Uterus (tissue), 4 donors: Measurements from ENCODE around the gene MAP2K7. TPM values are rescaled to one million over a fixed set of nuclear protein-coding genes. Genes with fewer than 3 reads are reported as not detected.
A peak's percentile ranks its signal among the peaks of the same experiment; 100 is the strongest.

Experiments
- DNase-seq, 2 donors: peaks; one replicate each; pipeline ENCODE4 v3.0.0-alpha.2; 2019 to 2020
- H3K27ac ChIP-seq, 2 donors: fragments of 200-600 bp; sonication (generic); 1 replicate in 1 of 2; 2 replicates in 1 of 2; pipeline ENCODE4 v1.5.1; 2016 to 2018
- H3K27me3 ChIP-seq, 2 donors: fragments of 200-600 bp; sonication (generic); one replicate each; pipeline ENCODE4 v1.5.1; 2018 to 2019; ENCODE audit warnings: control low read depth in 1 of 2
- H3K36me3 ChIP-seq, 2 donors: fragments of 200-600 bp; sonication (generic); one replicate each; pipeline ENCODE4 v1.5.1; 2019; ENCODE audit warnings: control low read depth in 1 of 2
- H3K4me1 ChIP-seq, 2 donors: fragments of 200-600 bp; sonication (generic); one replicate each; pipeline ENCODE4 v1.5.1; 2018 to 2019; ENCODE audit warnings: control low read depth in 1 of 2
- H3K4me3 ChIP-seq, 2 donors: fragments of 200-600 bp; sonication (generic); 1 replicate in 1 of 2; 2 replicates in 1 of 2; pipeline ENCODE4 v1.5.1; 2018 to 2019; ENCODE audit warnings: mild to moderate bottlenecking in 1 of 2
- H3K9me3 ChIP-seq, 2 donors: fragments of 200-600 bp; sonication (generic); one replicate each; pipeline ENCODE4 v1.5.1; 2019; ENCODE audit warnings: control low read depth in 1 of 2
- POLR2A ChIP-seq, 2 donors: fragments of 450-650 bp; IDR thresholded peaks; one replicate each; pipeline ENCODE4 v1.6.1; 2016; ENCODE audit warnings: antibody characterized with exemption in 2 of 2, mild to moderate bottlenecking in 1 of 2, moderate library complexity in 1 of 2
- intact Hi-C: fragments of 100-400 bp; cut with DNase I; formaldehyde crosslinking; loops from one replicate; pipeline ENCODE4 v1.15.1; 2023; ENCODE audit warnings: low total_unique reads
- total RNA-seq, 4 donors: library from RNA; depleted of rRNA in 3 of 4; stranded (reverse); fragments of >200 nt in 3 of 4; gene quantifications; one replicate each; pipeline versions ENCODE4 v1.1.0 to v1.2.4, GENCODE V29; 2014 to 2023
- TF ChIP-seq, protein P1 (sequence below), 4 experiments: fragments of 200-600 bp in 2 of 4; fragments of 450-650 bp in 2 of 4; sonication (generic) in 2 of 4; IDR thresholded peaks; one replicate each; pipeline ENCODE4 v1.5.1; 2016 to 2019; ENCODE audit warnings: antibody characterized with exemption in 4 of 4, mild to moderate bottlenecking in 2 of 4, moderate library complexity in 1 of 4
- donor health status: DM: yes; HTN: yes; CAD: no.

The MAP2K7 gene
- 10 to 100 TPM in 2 of 4 donors, 1 to 10 TPM in 1, under 1 TPM in 1; 0.59 to 40.2 (median 9.4) TPM for total RNA-seq

DNA sequence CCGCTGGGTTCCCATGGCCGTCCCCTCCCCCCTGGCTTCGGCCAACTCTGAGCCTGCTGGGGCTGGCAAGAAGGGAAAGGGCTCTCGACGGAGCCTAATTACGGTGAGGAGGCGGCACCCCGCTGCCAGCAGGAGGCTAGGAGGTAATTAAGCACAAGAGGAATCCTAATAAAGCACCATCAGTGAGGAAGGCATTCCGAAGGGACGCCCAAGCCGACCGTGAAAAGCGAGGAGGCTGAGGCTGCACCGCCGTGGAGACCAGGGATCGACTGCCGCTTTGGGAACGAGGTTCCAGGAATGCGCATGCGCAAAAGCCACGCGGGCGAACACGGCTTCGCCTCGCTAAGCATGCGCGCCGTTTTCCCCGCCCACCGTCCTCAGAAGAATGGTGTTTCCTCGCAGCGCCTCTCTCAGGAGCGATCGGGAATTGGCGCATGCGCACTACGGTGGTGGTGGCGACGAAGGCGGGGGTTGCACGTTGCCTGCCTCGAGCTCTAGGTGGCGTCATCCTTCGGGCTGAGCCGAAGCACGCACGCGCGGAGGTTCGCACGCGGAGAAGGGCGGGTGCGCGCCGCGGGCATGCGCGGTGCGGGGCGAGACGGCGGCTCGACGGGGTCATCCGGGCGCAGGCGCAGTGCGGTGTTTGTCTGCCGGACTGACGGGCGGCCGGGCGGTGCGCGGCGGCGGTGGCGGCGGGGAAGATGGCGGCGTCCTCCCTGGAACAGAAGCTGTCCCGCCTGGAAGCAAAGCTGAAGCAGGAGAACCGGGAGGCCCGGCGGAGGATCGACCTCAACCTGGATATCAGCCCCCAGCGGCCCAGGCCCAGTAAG is at the start of gene MAP2K7:
MAP2K7 (plus strand) TSS at position 634 of the 830 bp plus-strand sequence; CDS start at position 702, 68 bp downstream.
- TF ChIP-seq POLR2A (IDR thresholded peaks at IDR 0.05) = peak; percentile 67 to 89
- TF ChIP-seq, protein P1, sequence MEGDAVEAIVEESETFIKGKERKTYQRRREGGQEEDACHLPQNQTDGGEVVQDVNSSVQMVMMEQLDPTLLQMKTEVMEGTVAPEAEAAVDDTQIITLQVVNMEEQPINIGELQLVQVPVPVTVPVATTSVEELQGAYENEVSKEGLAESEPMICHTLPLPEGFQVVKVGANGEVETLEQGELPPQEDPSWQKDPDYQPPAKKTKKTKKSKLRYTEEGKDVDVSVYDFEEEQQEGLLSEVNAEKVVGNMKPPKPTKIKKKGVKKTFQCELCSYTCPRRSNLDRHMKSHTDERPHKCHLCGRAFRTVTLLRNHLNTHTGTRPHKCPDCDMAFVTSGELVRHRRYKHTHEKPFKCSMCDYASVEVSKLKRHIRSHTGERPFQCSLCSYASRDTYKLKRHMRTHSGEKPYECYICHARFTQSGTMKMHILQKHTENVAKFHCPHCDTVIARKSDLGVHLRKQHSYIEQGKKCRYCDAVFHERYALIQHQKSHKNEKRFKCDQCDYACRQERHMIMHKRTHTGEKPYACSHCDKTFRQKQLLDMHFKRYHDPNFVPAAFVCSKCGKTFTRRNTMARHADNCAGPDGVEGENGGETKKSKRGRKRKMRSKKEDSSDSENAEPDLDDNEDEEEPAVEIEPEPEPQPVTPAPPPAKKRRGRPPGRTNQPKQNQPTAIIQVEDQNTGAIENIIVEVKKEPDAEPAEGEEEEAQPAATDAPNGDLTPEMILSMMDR (IDR thresholded peaks at IDR 0.05) = peak; percentile 60 to 91 (median 66)
- intact Hi-C loops = no loop called here
- no peaks in the 10 kb centered on the region for H3K27me3 ChIP-seq

GRCh38 chr19:7855426-7856108 is 48.1 kb upstream of the MAP2K7 start:
- intact Hi-C loops = no loop called here
- Histone ChIP-seq H3K4me1 (no peaks in the 10 kb centered on the region), H3K27ac (no peak overlapping the region), H3K4me3 (no peak overlapping the region), H3K27me3 (no peaks in the 10 kb centered on the region), H3K9me3 (no peaks in the 10 kb centered on the region), H3K36me3 (no peaks in the 10 kb centered on the region)
- TF ChIP-seq, protein P1 (IDR thresholded peaks at IDR 0.05) = no peak
- no peak for TF ChIP-seq POLR2A (IDR thresholded peaks at IDR 0.05)
- DNase-seq = no peak

More for the DNA sequence above, at the start of gene MAP2K7:
- peak within 1 kb of the TSS; percentile 57 to 79 for H3K4me3 ChIP-seq
- H3K4me1 ChIP-seq = peaks cover 10 to 14% of the 10 kb centered on the region in 2 donors
- peak within 1 kb of the TSS; percentile 83 to 90 for H3K27ac ChIP-seq
- H3K36me3 ChIP-seq = no peaks in the 10 kb centered on the region
- peak; percentile 100 for DNase-seq
- H3K9me3 ChIP-seq = no peaks in the 10 kb centered on the region

DNA sequence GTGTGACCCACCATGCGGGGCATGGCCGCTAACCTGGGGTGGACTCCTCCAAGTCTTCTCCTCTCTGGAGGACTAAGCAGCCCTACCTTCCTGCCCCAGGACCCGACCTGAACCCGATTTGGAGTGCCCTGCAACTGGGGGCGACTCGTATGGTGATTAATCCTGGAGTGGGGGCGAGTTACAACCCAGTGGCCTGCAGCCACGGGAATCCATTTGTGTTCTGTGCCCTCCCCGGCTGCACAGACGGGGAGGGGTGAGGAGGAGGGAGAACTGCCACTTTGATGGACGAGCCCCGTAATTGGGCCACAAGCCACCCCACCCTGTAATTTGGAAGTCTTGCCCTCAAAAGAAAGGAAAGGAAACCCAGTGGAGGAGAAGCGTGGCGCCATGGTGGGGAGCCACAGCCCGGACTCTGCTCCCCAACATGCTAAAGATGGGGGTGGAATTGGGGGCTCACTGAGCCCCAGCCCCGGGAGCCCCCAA is 47.5 kb upstream of the MAP2K7 start:
- intact Hi-C loops = no loop called here
- Histone ChIP-seq H3K4me3 (no peak overlapping the region), H3K9me3 (no peaks in the 10 kb centered on the region), H3K36me3 (no peaks in the 10 kb centered on the region), H3K27me3 (no peaks in the 10 kb centered on the region), H3K4me1 (no peaks in the 10 kb centered on the region), H3K27ac (no peak overlapping the region)
- TF ChIP-seq, protein P1 (IDR thresholded peaks at IDR 0.05) = no peak
- TF ChIP-seq POLR2A (IDR thresholded peaks at IDR 0.05) = no peak
- DNase-seq = no peak

DNA sequence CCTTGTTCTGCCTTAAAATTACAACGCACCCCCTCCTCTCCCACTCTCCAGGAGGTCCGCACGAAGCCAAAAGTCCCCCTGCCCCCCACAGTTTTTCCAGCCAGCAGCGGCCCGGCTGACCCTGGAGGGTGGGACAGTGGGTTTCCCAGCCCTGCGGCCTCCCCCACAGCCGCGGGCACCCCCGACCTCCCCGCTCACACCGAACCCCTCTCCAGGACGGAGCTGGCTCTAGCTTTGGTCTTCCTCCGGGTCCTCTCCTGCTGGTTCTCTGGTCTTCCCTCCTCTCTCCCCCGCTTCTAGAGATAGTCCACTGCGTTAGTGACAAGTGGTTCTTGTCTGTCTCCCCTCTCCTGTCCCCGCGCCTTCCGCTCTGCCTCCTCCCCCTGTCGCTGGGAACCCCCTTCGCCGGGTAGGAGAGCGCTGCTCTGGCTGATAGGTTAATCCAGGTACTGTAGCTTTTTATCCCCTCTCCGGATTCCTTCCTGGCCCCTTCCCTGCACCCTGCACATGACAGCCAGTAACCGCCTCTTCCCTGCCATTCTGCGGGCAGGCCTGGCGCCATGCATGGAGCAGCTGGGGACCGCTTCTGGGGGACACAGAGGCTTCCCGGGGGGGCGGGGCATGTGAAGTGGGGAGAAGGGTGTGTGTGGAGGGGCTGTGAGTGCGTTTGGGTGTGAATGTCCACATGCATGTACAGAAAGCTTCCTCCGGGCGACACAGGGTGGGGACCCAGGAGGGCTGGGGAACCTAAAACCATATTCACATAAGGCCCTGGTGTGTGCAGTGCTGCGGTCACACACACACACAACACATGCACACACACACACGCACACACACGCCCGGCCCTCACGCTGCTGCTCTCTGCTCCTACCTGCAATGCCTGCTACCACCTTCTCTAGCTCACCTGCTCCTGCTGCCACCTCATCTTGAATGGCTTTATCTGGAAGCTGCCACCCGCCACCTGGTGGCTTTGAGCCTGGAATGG is 46.7 kb upstream of the MAP2K7 start:
- H3K4me3 ChIP-seq = no peak overlapping the region
- TF ChIP-seq, protein P1 (IDR thresholded peaks at IDR 0.05) = no peak
- no peak for TF ChIP-seq POLR2A (IDR thresholded peaks at IDR 0.05)
- intact Hi-C loops = no loop called here
- no peak for DNase-seq
- no peaks in the 10 kb centered on the region for H3K4me1 ChIP-seq
- no peaks in the 10 kb centered on the region for H3K36me3 ChIP-seq
- no peaks in the 10 kb centered on the region for H3K27me3 ChIP-seq
- H3K27ac ChIP-seq = no peak overlapping the region
- H3K9me3 ChIP-seq = no peaks in the 10 kb centered on the region
